IPS-11a (cell line): ENCODE data around the gene YTHDF1.

Experiments used
- H3K4me3 ChIP-seq: one replicate; pipeline ENCODE4 v1.5.1; 2013; ENCODE audit warnings: low read depth, low read length, control low read depth

The YTHDF1 gene

GRCh38 chr20:63248835-63249591 is 33.1 kb upstream of the YTHDF1 start:
- no peak overlapping the region for H3K4me3 ChIP-seq

- no peak overlapping the region for H3K4me3 ChIP-seq
These were observed 31.8 kb upstream of the YTHDF1 start for GRCh38 chr20:63247671-63248228.

GRCh38 chr20:63246490-63247288 is 30.8 kb upstream of the YTHDF1 start:
- H3K4me3 ChIP-seq, result no peak overlapping the region

GRCh38 chr20:63244468-63244867 is 28.5 kb upstream of the YTHDF1 start:
- no peak overlapping the region for H3K4me3 ChIP-seq

- no peak overlapping the region for H3K4me3 ChIP-seq
These were observed 27.8 kb upstream of the YTHDF1 start for GRCh38 chr20:63243604-63244247.

GRCh38 chr20:63242736-63243135 is 26.8 kb upstream of the YTHDF1 start:
- H3K4me3 ChIP-seq, result no peak overlapping the region

GRCh38 chr20:63241272-63241671 is 25.3 kb upstream of the YTHDF1 start:
- H3K4me3 ChIP-seq, result no peak overlapping the region

GRCh38 chr20:63240004-63240403 is 24.1 kb upstream of the YTHDF1 start:
- H3K4me3 ChIP-seq, result no peak overlapping the region

- H3K4me3 ChIP-seq, result no peak overlapping the region
These were observed 23.5 kb upstream of the YTHDF1 start for GRCh38 chr20:63239431-63239830.

- H3K4me3 ChIP-seq, result no peak overlapping the region
These were observed 22.7 kb upstream of the YTHDF1 start for GRCh38 chr20:63238514-63239125.

- H3K4me3 ChIP-seq, result no peak overlapping the region
These were observed 22.1 kb upstream of the YTHDF1 start for GRCh38 chr20:63238031-63238430.

- H3K4me3 ChIP-seq, result no peak overlapping the region
These were observed 20.3 kb upstream of the YTHDF1 start for GRCh38 chr20:63236116-63236837.

- no peak within 1 kb of the TSS for H3K4me3 ChIP-seq
These were observed 19.6 kb upstream of the YTHDF1 start, which contains the start of gene BIRC7 for GRCh38 chr20:63235399-63235983. Gene BIRC7 (plus strand): TSS chr20:63235905. CDS start chr20:63236097, 192 bp downstream.

GRCh38 chr20:63234693-63235398 is 18.9 kb upstream of the YTHDF1 start:
- no peak overlapping the region for H3K4me3 ChIP-seq

- no peak overlapping the region for H3K4me3 ChIP-seq
These were observed 18.0 kb upstream of the YTHDF1 start for GRCh38 chr20:63233924-63234323.

- no peak overlapping the region for H3K4me3 ChIP-seq
These were observed 17.1 kb upstream of the YTHDF1 start for GRCh38 chr20:63233061-63233344.

- H3K4me3 ChIP-seq, result no peak overlapping the region
These were observed 16.5 kb upstream of the YTHDF1 start for GRCh38 chr20:63232235-63233060.

- H3K4me3 ChIP-seq, result no peak overlapping the region
These were observed 14.9 kb upstream of the YTHDF1 start for GRCh38 chr20:63230800-63231268.
